Measurements from ENCODE around the gene RGS7BP. TPM values are rescaled to one million over a fixed set of nuclear protein-coding genes. Genes with fewer than 3 reads are reported as not detected.
A peak's percentile ranks its signal among the peaks of the same experiment; 100 is the strongest.

The RGS7BP gene
- total and polyA plus RNA-seq, 10 of the 15 experiments (the other 5 are each of a cell fraction or from before 2014, with no cell fraction given), result not detected

DNA sequence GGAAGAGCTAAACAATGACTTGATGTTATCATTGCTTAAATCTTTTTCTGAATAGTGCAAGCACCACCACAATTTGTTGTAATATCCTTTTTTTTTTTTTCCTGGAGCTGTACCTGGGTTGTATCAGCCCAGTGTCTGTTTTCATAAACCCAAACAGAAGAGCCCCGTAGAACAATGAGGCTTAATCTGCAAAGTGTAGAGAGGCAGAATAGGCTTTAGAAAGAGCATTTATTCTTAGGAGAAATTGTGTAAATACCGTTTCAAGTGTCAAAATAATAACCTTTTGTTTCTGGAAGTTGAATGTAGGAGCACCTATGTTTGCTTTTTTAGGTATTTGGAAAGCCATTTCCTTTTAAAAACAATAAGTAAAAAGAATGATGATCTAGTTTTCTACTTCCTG is 26.4 kb downstream of the RGS7BP start (continued):
- no peak for TF ChIP-seq RBBP5 (conservative IDR thresholded peaks at IDR 0.05)

- FAIRE-seq, result no peak
Observed at GRCh38 chr5:64532657-64533056, 26.8 kb downstream of the RGS7BP start.

GRCh38 chr5:64534033-64534432 is 28.2 kb downstream of the RGS7BP start:
- no peaks in the 10 kb centered on the region for H3K27me3 ChIP-seq (replicated peaks in 1 of 2; ENCODE audit: control insufficient read depth in 2 of 2, insufficient read depth in 2 of 2, low read length in 1 of 2)
- H3K79me2 ChIP-seq (ENCODE audit: control insufficient read depth, insufficient read depth, low read length), result no peaks in the 10 kb centered on the region
- H3K4me1 ChIP-seq (ENCODE audit: control insufficient read depth, insufficient read depth, low read length), result no peaks in the 10 kb centered on the region
- WGBS (ENCODE audit: insufficient coverage, insufficient replicate concordance, low lambda C conversion rate, missing lambda C conversion rate), result 27% methylated on average over 3 of the region's 3 CpGs
- ChIA-PET RAD21 (ENCODE audit: unreplicated experiment) (no interaction called here), POLR2A (no interaction called here), CTCF (interaction anchor here (0.8 to 1.5 kb wide), 2 partner anchors 19 to 387 kb away, joined by 3 to 4 read pairs; no protein-coding TSS in a partner anchor), SMC1A (ENCODE audit: uncharacterized antibody, unreplicated experiment) (interaction anchor here (1.9 to 2.9 kb wide), 3 partner anchors 8 to 78 kb away, joined by 4 to 10 read pairs (median 5); no protein-coding TSS in a partner anchor)
- DNase-seq (ENCODE audit: low read depth, low spot score) (no peak), FAIRE-seq (no peak), ATAC-seq (no peak)
- H3K9ac ChIP-seq (ENCODE audit: control insufficient read depth, insufficient read depth, low read length), result no peak overlapping the region
- H2AFZ ChIP-seq (ENCODE audit: control insufficient read depth, low read depth, low read length), result no peak overlapping the region
- no peak overlapping the region for H3K4me2 ChIP-seq (ENCODE audit: control insufficient read depth, insufficient read depth)
- H4K20me1 ChIP-seq (ENCODE audit: control insufficient read depth, insufficient read depth), result no peaks in the 10 kb centered on the region
- BruUV-seq (replicated peaks), result no TSS peak
- H3K4me3 ChIP-seq, result no peak overlapping the region
- no peaks in the 10 kb centered on the region for H3K9me3 ChIP-seq (replicated peaks; ENCODE audit: control insufficient read depth, insufficient read depth, low read length)
- no peak overlapping the region for H3K27ac ChIP-seq (ENCODE audit: control insufficient read depth, insufficient read depth)
- no peaks in the 10 kb centered on the region for H3K36me3 ChIP-seq (ENCODE audit: control insufficient read depth in 2 of 2, insufficient read depth in 2 of 2, low read length in 1 of 2)
- intact Hi-C loops (cut with micrococcal nuclease; ENCODE audit: unreplicated experiment), result no loop called here
- in situ Hi-C loops (cut with MboI), result no loop called here
- TF ChIP-seq, protein P1, sequence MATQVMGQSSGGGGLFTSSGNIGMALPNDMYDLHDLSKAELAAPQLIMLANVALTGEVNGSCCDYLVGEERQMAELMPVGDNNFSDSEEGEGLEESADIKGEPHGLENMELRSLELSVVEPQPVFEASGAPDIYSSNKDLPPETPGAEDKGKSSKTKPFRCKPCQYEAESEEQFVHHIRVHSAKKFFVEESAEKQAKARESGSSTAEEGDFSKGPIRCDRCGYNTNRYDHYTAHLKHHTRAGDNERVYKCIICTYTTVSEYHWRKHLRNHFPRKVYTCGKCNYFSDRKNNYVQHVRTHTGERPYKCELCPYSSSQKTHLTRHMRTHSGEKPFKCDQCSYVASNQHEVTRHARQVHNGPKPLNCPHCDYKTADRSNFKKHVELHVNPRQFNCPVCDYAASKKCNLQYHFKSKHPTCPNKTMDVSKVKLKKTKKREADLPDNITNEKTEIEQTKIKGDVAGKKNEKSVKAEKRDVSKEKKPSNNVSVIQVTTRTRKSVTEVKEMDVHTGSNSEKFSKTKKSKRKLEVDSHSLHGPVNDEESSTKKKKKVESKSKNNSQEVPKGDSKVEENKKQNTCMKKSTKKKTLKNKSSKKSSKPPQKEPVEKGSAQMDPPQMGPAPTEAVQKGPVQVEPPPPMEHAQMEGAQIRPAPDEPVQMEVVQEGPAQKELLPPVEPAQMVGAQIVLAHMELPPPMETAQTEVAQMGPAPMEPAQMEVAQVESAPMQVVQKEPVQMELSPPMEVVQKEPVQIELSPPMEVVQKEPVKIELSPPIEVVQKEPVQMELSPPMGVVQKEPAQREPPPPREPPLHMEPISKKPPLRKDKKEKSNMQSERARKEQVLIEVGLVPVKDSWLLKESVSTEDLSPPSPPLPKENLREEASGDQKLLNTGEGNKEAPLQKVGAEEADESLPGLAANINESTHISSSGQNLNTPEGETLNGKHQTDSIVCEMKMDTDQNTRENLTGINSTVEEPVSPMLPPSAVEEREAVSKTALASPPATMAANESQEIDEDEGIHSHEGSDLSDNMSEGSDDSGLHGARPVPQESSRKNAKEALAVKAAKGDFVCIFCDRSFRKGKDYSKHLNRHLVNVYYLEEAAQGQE (IDR thresholded peaks at IDR 0.05; ENCODE audit: low read depth, low read length), result no peak
- TF ChIP-seq EP300 (IDR thresholded peaks at IDR 0.05; ENCODE audit: borderline replicate concordance in 1 of 2, control insufficient read depth in 1 of 2, low read depth in 2 of 2, low read length in 2 of 2) (no peak), PML (IDR thresholded peaks at IDR 0.05; ENCODE audit: low read length) (no peak), SUZ12 (IDR thresholded peaks at IDR 0.05; ENCODE audit: unreplicated experiment) (no peak), MTA2 (IDR thresholded peaks at IDR 0.05; ENCODE audit: low read depth) (no peak), CHD1 (IDR thresholded peaks at IDR 0.05; ENCODE audit: low read depth, low read length) (no peak)
- TF ChIP-seq, protein P2, sequence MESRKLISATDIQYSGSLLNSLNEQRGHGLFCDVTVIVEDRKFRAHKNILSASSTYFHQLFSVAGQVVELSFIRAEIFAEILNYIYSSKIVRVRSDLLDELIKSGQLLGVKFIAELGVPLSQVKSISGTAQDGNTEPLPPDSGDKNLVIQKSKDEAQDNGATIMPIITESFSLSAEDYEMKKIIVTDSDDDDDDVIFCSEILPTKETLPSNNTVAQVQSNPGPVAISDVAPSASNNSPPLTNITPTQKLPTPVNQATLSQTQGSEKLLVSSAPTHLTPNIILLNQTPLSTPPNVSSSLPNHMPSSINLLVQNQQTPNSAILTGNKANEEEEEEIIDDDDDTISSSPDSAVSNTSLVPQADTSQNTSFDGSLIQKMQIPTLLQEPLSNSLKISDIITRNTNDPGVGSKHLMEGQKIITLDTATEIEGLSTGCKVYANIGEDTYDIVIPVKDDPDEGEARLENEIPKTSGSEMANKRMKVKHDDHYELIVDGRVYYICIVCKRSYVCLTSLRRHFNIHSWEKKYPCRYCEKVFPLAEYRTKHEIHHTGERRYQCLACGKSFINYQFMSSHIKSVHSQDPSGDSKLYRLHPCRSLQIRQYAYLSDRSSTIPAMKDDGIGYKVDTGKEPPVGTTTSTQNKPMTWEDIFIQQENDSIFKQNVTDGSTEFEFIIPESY (IDR thresholded peaks at IDR 0.05), result no peak

More at GRCh38 chr5:64532657-64533056, 26.8 kb downstream of the RGS7BP start:
- H2AFZ ChIP-seq (ENCODE audit: control insufficient read depth, low read depth, low read length), result peak overlapping the region; percentile 6; the same call in 1 of the 2 replicates
- SMC1A ChIA-PET (ENCODE audit: uncharacterized antibody, unreplicated experiment), result interaction anchor here (1.9 kb wide), 1 partner anchor 29 kb away, joined by 5 read pairs; no protein-coding TSS in a partner anchor
- H3K36me3 ChIP-seq (ENCODE audit: control insufficient read depth in 2 of 2, insufficient read depth in 2 of 2, low read length in 1 of 2), result no peaks in the 10 kb centered on the region
- POLR2A ChIA-PET, result interaction anchor here (0.7 kb wide), 1 partner anchor 43 kb away, joined by 6 read pairs; no protein-coding TSS in a partner anchor
- H3K4me1 ChIP-seq (ENCODE audit: control insufficient read depth, insufficient read depth, low read length), result no peaks in the 10 kb centered on the region
- H3K27ac ChIP-seq (ENCODE audit: control insufficient read depth, insufficient read depth), result no peak overlapping the region
- no peak overlapping the region for H3K9ac ChIP-seq (ENCODE audit: control insufficient read depth, insufficient read depth, low read length)
- RAD21 ChIA-PET (ENCODE audit: unreplicated experiment), result no interaction called here
- no peak overlapping the region for H3K4me3 ChIP-seq
- CTCF ChIA-PET, result interaction anchor here (0.9 kb wide), 1 partner anchor 407 kb away, joined by 3 read pairs; no protein-coding TSS in a partner anchor
- WGBS (ENCODE audit: insufficient coverage, insufficient replicate concordance, low lambda C conversion rate, missing lambda C conversion rate), result 69% methylated on average over 2 of the region's 2 CpGs
- H3K27me3 ChIP-seq (replicated peaks in 1 of 2; ENCODE audit: control insufficient read depth in 2 of 2, insufficient read depth in 2 of 2, low read length in 1 of 2), result no peaks in the 10 kb centered on the region
- intact Hi-C loops (cut with micrococcal nuclease; ENCODE audit: unreplicated experiment), result no loop called here
- no peaks in the 10 kb centered on the region for H3K79me2 ChIP-seq (ENCODE audit: control insufficient read depth, insufficient read depth, low read length)
- in situ Hi-C loops (cut with MboI), result no loop called here
- no peaks in the 10 kb centered on the region for H4K20me1 ChIP-seq (ENCODE audit: control insufficient read depth, insufficient read depth)
- no peaks in the 10 kb centered on the region for H3K9me3 ChIP-seq (replicated peaks; ENCODE audit: control insufficient read depth, insufficient read depth, low read length)
- no peak for DNase-seq (ENCODE audit: low read depth, low spot score)
- H3K4me2 ChIP-seq (ENCODE audit: control insufficient read depth, insufficient read depth), result no peak overlapping the region; the same call in 1 of the 2 replicates
- no TSS peak for BruUV-seq (replicated peaks)
- ATAC-seq, result peak; percentile 29; the same call in 2 of the 3 replicates
- TF ChIP-seq WRNIP1 (IDR thresholded peaks at IDR 0.05; ENCODE audit: borderline replicate concordance, low read depth, low read length) (no peak), RUNX3 (IDR thresholded peaks at IDR 0.05; ENCODE audit: low read length) (no peak), SRF (IDR thresholded peaks at IDR 0.05; ENCODE audit: low read depth in 2 of 2, low read length in 2 of 2) (no peak), RAD51 (IDR thresholded peaks at IDR 0.05) (no peak), SUZ12 (IDR thresholded peaks at IDR 0.05; ENCODE audit: unreplicated experiment) (no peak), PML (IDR thresholded peaks at IDR 0.05; ENCODE audit: low read length) (no peak)
